ENCODE data around the gene B3GNT3.

DNA sequence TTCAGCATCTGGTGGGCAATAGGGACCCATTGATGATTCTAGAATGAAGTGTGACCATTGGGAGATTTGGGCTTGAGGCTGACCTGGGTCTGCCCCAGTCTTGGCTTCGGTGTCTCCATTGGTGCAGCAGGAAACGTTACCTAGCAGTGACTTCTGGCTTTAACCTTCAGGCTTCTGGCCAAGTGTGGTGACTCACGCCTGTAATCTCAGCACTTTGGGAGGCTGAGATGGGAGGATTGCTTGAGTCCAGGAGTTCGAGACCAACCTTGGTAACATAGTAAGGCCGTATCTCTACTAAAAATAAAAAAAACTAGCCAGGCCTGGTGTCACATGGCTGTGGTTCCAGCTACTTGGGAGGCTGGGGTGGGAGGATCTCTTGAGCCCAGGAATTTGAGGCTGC is 36.4 kb upstream of the B3GNT3 start:
- TF ChIP-seq, protein P1, sequence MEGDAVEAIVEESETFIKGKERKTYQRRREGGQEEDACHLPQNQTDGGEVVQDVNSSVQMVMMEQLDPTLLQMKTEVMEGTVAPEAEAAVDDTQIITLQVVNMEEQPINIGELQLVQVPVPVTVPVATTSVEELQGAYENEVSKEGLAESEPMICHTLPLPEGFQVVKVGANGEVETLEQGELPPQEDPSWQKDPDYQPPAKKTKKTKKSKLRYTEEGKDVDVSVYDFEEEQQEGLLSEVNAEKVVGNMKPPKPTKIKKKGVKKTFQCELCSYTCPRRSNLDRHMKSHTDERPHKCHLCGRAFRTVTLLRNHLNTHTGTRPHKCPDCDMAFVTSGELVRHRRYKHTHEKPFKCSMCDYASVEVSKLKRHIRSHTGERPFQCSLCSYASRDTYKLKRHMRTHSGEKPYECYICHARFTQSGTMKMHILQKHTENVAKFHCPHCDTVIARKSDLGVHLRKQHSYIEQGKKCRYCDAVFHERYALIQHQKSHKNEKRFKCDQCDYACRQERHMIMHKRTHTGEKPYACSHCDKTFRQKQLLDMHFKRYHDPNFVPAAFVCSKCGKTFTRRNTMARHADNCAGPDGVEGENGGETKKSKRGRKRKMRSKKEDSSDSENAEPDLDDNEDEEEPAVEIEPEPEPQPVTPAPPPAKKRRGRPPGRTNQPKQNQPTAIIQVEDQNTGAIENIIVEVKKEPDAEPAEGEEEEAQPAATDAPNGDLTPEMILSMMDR (IDR thresholded peaks at IDR 0.05) = no peak
- TF ChIP-seq POLR2A (IDR thresholded peaks at IDR 0.05) = no peak
